Superior temporal gyrus (tissue), 1 donor: ENCODE results near the gene SELP.
A peak's percentile ranks its signal among the peaks of the same experiment; 100 is the strongest.

Experiments
- DNase-seq: peaks from one replicate; pipeline ENCODE4 v3.0.0-alpha.2; 2016; ENCODE audit errors: extremely low spot score

SELP gene

GRCh38 chr1:169620565-169620964 is 9.4 kb downstream of the SELP start:
- DNase-seq = no peak

GRCh38 chr1:169618367-169618766 is 11.6 kb downstream of the SELP start:
- no peak for DNase-seq

DNA sequence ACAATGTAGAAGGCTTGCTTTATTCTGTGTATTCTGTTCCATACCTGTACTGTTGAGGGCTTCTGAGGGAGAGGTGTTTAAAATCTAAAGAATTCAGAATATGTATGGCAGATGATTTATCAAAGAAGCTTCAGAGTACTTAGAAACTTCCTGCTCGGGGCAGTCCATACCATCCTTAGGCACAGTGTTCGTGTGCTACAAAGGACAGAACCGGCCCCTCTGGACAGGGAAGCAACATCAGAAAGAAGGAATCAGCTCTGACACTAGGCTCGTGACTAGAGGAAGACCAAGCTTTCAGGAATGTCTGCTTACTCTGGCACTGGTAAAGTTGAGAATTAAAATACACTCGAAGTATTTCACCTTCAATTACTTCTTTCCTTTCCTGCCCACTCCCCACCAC is 14.1 kb downstream of the SELP start:
- DNase-seq = no peak

DNA sequence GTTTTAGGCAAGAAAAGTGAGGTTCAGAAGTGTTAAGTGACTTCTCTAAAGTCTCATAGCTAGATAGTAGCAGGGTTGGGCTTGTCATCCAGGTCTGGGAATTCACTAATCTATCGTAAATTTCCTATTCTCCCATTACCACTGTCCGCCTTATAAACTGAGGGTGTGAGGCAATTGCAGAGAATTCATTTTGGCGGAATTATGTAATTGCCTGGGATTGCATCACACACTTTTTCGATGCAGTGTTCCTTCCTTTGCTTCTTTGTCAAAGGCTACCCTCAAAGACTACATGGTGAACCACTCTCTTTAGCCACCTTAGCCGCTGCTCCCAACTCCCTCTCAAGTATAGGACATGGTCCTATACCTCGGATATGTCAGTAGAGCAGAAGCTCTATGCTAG is 19.1 kb downstream of the SELP start:
- DNase-seq = no peak

DNA sequence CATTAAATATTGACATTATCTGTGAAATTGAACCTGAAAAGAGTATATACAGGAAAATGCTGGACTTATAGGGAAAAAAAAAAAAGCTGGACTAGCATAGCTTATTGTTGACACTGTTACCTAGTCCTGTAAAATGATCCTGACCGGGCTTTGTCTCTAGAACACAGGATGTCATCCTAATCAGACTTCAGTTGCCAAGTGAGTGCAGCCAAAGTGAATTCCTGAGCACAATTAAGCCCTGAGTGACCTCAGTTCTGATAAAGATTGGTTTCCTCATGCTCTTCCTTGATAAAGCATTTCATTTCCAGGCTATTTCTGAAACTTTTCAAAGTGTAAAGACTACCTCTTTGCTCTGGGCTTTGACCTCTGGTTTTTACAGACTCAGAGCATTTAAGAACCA is 19.8 kb downstream of the SELP start:
- DNase-seq = no peak

DNA sequence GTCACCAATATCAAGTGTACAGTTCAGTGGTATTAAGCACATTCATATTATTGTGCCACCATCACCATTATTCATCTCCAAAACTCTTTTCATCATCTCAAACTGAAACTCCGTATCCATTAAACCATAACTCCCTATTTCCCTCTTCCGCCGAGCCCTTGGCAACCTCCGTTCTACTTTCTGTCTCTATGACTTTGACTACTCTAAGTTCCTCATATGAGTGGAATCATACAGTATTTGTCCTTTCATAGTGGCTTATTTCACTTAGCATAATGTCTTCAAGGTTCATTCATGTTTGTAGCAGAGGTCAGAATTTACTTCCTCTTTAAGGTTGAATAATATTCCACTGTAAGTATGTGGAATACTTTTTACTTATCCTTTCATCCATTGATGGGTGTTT is 21.7 kb downstream of the SELP start:
- DNase-seq = no peak

- DNase-seq = no peak
These were observed 25.0 kb downstream of the SELP start for GRCh38 chr1:169604781-169605560.

GRCh38 chr1:169601096-169601881 is 28.6 kb downstream of the SELP start:
- peak; percentile 82 for DNase-seq

GRCh38 chr1:169595764-169596711 is 33.9 kb downstream of the SELP start:
- DNase-seq = no peak

GRCh38 chr1:169594391-169594790 is 35.5 kb downstream of the SELP start:
- no peak for DNase-seq

DNA sequence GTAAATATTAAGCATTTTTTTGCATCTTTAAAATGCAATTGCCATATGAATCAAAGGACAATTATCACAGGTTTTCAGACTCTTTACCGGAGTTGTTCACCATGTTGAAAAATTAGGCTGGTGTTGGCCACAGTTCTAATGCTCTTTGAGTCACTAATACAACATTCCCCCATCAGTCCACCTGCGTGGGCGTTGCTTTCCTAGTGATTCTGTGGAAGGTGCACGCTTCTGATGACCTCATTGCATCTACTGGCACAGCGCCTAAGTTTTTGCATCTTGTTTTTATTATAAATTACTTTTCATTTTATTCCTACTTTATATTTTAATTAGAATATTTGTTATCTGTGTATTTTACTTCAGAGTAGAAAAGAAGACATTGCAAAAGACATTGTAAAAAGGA is 39.0 kb downstream of the SELP start:
- no peak for DNase-seq

- DNase-seq = no peak
These were observed 41.0 kb downstream of the SELP start for GRCh38 chr1:169588785-169589485.

DNA sequence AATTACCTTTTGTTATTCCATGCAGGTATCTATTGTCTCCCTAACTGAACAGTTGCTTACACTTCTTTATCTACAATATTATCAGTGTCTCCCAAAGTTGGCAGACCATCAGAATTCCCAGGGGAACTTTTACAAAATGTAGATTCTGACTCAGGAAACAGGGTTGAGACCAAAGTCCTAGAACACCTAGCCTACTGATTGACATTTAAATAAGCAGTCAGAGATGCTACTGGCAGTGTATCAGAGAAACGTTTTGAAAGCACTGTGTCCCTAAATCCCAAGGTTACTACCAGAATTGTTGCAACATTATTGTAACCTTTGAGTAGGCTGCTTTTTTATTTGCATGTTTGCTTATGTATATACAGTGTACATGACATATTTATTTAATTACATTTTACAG is 41.8 kb downstream of the SELP start:
- DNase-seq = no peak

GRCh38 chr1:169586395-169587255 is 43.3 kb downstream of the SELP start, which contains the start of gene F5:
F5 (minus strand) TSS chr1:169586481; CDS start chr1:169586386, 95 bp downstream.
- peak; percentile 74 for DNase-seq

GRCh38 chr1:169586067-169586394 is 43.9 kb downstream of the SELP start:
- DNase-seq = no peak

DNA sequence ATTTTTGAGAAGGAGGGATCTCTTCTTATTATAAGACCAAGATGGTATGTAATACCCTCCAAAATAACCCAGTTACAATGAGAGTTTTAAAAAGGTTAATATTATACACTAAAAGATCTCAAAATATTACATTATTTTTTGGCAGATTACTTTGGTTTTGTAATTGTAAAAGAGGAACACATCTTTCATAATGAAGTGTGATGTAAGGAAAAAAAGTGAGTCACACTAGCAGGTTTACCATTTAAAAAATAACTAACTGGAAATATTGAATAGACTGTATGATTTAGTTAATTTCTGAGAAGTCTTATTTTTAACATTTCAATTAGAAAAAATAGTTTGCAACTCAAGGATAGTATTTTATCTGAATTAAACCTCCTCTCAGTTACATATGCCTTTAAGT is 44.7 kb downstream of the SELP start:
- DNase-seq = no peak

GRCh38 chr1:169584483-169585144 is 45.3 kb downstream of the SELP start:
- DNase-seq = no peak

DNA sequence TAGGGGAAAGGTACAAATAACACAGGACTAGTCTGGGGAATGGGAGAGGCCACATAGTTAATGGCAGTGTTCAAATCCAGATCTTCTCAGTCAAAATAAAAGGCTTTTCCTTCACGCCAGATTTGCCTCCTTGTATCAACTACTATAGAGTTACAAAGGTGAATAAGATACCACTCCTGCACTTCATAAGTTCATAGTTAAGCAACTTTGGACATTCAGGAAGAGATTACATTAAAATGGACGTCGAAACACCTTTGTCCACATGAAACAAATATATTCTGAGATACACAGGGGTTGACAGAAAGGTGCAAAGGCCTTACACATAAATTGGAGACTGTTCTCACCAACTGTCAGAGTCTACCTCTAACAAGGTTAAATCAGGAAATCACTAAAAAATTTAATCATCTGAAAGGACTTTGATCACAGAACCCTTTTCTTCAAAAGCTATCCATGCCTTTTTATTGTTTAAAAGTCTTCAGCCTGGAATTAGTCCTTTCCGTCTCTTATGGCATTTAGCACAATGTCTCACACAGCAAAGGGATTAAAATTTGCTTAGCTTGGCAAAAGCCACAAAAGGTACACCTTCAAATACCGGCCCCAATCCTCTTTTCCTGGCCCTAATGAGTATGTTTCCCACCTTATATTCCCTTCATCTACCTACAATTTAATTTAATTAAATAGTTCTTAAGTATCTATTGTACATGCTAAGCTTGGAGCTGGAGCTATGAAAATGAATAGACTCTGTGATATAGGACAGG is 51.8 kb downstream of the SELP start:
- no peak for DNase-seq

GRCh38 chr1:169576935-169577331 is 53.0 kb downstream of the SELP start:
- no peak for DNase-seq
